Measurements from ENCODE around the gene EPYC.

DNA sequence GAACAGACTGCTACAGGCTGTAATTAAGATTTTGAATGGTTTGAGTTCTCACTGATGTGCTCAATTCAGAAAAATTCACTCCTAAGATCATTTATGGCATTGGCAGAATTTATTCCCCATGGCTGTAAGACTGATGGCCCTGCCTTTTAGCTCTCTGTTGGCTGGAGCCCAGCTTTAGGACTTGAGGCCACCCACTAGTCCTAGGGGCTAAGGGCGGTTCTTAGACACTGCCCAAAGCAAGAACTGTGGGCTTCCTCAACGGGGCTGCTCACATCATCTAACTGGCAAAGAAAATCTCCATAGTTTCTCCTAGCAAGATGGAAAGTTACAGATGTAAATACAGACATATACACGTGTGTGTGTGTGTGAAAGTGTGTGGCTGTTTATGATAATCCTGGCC lies 46.4 kb downstream of the EPYC start:
- no peak for TF ChIP-seq MYNN (CRISPR knock-in tag; IDR thresholded peaks at IDR 0.05; ENCODE audit: low read depth)
- no peak for TF ChIP-seq HDAC1 (CRISPR knock-in tag; IDR thresholded peaks at IDR 0.05)
- TF ChIP-seq, protein P1, sequence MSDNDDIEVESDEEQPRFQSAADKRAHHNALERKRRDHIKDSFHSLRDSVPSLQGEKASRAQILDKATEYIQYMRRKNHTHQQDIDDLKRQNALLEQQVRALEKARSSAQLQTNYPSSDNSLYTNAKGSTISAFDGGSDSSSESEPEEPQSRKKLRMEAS (IDR thresholded peaks at IDR 0.05): no peak
- TF ChIP-seq ATM (IDR thresholded peaks at IDR 0.05; ENCODE audit: borderline replicate concordance): no peak
- TF ChIP-seq YY1 (IDR thresholded peaks at IDR 0.05; ENCODE audit: insufficient read depth, insufficient replicate concordance, low read depth, low read length): no peak
- no peak for TF ChIP-seq ZNF362 (CRISPR knock-in tag; IDR thresholded peaks at IDR 0.05; ENCODE audit: borderline replicate concordance)
